NCI-H69 (cell line): ENCODE results near the gene SLC6A12.
A peak's percentile ranks its signal among the peaks of the same experiment; 100 is the strongest.

Source experiments
- DNase-seq: peaks from one replicate; lab custom pipeline; 2025; lab: John Stamatoyannopoulos, UW

Gene SLC6A12

DNA sequence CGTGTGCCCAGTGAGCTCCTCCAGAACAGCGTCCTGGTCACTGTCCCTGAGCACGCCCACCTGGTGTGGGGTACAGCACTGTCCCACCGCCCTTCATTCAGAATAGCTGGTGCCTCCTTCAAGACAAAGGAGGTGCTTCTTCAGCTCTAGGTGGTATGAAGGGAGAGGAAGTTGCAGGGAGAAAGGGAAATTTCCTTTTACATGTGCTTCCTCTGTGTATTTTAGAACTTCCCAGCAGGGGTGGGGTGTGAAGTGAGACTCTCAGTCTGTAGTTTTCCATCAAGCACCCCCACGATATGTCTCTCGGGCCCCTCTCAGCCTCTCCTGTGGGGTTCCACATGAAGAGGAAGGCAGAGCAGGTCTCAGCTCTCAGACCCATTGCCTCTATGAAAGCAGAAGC is 1.2 kb upstream of the SLC6A12 start:
- DNase-seq, result no peak

DNA sequence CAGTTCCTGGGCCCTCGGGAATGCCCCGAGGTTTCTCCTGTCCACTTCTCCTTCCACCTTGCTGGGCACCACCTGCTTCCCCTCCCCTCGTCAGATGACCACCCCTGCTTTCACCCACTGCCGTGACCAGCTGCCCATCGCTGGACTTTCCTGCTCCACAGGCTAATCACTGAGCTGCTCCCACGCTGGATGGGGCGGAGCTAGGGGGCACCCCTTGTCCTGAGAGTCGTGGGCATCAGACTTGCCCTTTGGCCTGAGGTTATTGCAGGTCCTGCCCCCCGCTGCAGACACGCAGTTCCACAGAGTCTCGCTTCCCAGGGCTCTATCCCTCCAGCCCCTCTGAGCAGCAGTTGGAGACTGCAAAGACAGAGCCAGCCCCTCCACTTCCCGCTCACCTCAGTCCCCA is 427 bp downstream of the SLC6A12 start:
- no peak for DNase-seq

DNA sequence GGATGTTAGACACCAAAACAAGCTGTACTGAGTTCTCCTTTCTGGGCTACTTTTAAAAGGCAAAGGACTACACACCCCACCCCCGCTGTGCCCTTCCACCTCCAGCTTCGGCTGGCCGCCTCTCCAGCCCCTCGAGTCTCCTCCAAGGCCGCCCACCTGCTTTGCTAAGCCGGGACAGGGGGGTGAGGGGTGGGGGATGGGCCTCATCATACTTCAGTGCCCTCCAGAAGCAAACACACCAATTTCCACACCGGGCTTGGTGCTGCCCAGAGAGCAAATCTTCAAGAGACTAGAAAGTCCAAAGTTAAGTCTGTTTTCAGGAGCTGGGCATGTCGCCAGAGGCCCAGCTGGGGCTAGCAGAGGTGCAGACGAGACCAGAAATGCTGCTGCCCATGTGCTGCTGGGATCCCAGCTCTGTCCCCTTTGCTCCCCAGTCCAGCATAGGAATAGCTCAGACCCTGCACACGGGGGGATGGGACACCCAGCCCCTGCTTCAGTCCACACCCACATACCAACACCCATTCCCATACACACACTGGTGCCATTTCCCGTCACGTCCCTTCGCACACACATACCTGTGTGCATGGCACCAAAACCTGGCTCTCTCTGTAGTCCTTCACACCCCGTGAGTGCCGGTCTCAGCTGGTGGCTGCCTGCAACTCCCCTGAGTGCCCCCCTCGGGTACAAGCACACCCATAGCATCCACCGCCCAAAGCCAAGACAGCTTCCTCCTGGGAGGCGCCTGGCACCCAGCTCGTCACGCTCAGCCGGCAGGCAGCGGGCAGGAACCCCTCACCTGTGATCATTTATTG is 1.0 kb downstream of the SLC6A12 start:
- DNase-seq, result peak; percentile 36

DNA sequence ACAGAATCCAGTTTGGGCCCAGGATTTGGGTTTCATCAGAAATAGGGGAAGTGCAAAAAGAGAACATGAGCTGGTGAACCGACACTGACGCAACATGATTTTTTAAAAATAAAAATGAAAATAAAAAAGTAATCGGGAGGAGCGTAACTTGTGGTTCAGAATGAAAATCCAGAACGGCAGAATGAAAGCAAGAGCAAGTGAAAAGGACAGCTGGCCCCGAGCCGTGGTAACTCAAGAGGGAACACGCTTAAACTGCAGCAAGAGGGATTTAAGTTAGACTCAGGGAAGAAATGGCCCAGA is 1.6 kb downstream of the SLC6A12 start:
- DNase-seq, result no peak

DNA sequence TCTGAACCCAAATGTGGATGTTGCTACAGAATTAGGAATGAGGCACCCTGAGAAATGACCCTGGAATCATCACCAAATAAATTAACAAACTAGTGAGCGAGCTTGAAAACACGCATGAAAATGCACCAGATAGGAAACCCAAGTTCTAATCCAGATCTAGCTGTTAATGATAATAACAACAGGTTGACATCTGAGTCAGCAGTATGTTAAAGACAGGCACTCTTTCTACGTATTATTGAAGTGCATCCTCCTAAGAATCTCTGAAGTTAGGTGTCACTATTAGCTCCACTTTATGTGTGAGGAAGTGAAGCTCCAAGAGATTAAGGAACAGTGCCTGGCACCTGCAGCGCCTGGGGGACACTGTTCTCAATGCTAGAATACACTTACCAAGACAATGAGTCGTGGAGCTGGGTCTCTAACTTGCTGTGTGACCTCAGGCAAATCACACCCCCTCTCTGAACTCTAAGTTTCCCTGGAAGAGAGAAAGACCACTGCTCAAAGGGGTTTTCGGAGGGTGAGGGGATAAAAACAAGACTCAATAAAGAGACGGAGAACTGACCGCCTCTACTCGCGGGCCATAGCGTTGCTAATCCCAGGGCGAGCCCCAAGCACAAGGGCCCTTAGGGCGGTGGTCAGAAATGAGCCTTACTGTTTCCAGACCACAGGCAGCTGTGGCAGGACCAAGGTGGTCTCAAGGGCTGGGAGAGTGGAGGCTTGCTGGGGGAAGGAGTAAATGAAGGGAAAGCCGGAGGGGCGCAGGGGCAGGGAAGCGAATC is 2.1 kb downstream of the SLC6A12 start:
- no peak for DNase-seq

DNA sequence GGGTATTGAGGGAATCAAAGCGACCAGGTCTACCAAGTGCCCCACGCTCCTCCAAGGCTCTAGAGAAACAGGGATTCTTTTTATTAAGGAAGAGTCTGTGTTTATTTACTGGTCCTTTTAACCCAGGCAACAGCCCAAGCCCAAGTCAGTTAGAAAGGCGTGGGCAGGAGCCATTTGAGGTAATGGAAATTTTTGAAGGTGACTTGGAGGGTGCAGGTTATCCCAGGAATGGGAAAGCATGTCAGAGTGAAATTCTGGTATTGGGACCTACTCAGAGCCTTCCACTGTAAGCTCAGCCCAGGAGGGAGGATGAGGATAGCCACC is 2.9 kb downstream of the SLC6A12 start:
- DNase-seq, result no peak

DNA sequence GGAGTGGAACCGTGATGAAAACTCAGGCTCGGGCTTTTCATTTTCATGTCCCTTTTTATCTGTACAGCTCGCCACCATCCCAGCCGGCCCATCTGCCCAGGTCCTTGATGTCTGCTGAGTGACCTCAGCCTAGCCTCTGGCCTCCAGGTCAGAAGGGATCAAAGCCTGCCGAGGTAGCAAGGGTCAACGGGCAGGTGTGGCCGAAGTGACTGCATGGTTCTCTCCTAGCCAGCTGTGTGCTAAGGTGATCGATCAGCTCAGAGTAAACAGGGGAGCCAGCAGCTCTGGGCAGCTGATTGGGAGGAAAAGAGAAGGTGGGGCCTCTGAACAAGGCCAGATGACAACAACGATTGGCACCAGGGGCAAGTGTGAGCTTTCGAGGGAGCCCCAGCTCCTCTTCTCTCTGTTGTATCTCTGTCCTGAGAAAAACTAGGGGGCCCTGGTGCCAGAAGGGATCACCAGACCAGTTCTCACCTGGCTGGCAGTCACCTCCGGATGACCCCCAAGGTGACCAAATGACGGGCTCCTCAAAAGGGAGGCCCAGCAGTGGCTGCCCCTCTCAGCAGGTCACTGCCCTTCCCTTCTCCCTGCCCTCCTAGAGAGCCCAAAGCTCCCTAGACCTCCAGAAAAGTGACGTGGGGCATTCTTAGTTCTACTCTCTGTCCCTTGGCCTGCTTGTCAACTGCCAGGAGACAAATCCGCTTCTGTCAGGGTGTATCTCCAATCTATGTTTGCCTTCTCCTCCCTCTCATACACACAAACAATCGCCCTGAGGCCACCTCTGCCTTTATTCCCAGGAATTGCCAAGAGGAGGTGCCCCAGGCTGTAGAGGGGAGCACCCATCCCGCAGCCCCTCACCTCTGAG is 3.4 kb downstream of the SLC6A12 start:
- no peak for DNase-seq

DNA sequence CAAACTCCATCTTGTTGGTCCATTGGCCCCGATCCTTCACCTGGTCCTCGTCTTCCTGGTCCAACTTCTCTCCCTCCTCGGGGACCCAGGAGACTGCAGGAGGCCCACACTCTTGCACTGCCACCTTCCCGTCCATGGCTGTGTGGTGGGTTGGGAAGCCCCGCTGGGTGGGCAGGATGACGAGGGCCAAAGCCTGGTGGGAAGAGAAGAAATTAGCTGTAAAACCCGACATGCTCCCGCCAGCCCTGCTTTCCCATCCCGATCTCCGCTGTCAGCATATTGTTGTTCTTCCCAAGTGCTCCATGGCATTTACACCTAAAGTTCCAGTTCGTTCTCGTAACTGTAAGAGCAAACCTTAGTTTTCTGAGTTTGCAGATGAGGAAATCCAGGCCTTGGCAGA is 4.1 kb downstream of the SLC6A12 start:
- no peak for DNase-seq

DNA sequence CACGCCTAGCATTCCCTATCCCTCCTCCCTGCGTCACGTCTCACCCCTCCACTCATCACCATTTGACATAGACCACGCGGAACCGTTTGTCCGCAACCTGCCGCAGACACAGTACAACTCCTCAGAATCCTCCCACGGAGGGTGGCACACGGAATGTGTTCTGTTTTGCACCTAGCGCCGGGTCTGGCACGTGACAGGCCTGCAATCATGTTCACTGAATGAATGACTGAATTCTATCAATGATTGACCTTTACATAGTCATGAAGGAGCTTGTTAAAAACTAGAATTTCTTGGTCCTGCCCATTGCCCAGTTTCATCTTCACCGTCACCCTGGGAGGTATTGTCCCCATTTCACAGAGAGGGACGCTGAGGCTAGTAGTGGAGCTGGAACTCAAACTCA is 4.7 kb downstream of the SLC6A12 start:
- no peak for DNase-seq

DNA sequence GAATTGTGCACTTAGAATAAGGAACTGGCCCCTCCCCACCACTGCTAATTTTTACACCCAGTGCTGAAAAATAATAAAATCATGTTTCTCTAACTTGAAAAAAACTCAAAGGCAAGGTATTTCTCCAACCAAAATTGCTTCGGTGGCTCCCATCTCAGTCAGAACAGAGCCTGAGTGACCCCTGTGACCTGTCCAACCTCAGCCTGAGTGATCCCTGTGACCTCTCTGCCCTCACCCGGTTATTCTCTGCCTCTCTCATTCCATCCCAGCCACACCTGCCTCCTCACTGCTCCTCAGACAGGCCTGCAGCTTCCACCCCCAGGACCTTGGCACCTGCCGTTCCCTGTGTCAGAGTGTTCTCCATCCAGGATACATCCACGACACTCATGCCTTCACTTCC is 5.1 kb downstream of the SLC6A12 start:
- no peak for DNase-seq

DNA sequence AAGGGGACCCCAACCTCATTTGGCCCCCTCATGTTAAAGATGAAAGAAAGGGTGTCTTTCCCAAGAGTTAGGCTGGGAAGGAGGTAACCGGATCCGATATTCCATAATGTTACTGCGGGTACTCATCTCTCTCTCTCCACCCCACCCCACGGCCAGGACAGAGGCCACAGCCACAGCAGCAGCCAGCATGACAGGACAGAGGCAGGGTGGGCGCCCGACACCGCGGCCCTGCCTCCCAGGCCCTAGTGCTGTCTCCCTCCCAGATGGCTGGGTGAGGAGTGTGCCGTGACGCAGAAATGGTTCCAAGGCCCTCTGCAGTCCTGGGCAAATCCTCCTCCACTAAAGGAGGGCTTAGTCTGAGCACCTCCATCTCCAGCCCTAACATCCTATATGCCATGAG is 6.2 kb downstream of the SLC6A12 start:
- no peak for DNase-seq

DNA sequence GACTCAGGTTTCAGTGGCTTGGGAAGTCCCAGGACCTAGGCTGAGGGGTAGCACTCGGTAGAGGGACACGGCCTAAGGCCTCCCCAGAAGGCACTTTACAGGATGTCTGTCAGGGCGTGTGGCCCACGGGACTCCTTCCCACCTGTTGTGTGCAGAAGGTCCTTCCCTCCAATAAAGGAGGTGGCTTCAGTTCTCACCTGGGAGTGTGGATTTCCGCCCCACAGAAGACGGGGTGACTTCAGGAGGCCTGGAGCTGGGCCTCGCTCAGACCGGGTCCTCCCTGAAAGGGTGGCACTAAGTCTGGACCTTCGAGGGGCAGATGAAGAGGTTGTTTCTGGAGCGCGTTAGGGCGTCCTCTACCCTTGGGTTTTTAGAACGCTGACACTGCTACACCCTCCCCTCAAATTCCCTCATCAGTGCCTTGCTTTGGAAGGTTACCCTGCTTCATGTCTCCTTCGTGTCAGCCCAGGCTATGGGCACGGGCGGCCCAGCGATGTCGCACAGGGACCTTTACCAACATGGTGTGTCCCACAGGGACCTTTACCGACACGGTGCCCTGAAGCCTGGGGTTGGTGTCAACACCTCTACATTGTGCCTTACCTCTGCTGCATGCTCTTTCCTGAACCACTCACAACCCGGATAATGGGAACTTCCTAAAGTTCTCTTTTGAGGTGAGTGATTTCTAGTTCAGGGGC is 7.1 kb downstream of the SLC6A12 start:
- no peak for DNase-seq

DNA sequence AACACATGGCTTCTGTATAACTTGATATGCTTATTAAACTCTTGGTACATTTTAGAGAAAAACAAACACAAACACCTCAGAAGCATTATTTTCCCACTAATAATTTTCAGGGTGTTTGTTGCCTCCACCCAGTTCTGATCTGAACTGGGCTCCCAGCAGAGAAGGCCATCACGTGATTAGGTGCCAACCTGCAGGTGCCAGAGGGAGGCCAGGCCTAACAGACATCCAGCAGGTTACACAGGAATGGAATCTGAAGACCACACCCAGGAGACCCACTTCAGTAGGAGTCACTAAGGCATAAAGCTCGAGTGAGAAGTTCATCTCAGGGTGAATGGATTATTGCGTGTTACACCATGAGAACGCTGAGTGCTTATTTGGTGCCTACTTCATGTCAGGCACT is 8.9 kb downstream of the SLC6A12 start:
- DNase-seq, result no peak

DNA sequence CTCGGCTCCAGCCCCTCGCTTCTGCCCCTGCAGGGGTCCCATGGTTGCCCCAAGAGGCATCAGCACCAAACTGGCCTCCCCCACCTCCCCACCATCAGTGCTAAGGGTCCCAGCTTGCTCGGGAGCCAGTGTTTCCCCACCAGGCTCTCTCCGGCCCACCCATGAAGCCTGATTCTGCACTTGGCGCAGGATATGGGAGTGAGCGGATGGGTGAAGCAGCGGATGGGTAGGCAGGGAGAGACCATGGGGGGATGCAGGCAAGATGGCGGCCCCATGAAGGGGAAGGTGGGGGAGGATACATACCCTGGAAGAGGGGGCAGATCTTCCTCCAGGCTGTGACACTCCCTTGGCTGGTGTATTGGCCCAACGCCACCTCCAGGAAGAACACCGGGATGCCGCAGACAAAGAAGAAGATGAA is 9.7 kb downstream of the SLC6A12 start:
- DNase-seq, result no peak

DNA sequence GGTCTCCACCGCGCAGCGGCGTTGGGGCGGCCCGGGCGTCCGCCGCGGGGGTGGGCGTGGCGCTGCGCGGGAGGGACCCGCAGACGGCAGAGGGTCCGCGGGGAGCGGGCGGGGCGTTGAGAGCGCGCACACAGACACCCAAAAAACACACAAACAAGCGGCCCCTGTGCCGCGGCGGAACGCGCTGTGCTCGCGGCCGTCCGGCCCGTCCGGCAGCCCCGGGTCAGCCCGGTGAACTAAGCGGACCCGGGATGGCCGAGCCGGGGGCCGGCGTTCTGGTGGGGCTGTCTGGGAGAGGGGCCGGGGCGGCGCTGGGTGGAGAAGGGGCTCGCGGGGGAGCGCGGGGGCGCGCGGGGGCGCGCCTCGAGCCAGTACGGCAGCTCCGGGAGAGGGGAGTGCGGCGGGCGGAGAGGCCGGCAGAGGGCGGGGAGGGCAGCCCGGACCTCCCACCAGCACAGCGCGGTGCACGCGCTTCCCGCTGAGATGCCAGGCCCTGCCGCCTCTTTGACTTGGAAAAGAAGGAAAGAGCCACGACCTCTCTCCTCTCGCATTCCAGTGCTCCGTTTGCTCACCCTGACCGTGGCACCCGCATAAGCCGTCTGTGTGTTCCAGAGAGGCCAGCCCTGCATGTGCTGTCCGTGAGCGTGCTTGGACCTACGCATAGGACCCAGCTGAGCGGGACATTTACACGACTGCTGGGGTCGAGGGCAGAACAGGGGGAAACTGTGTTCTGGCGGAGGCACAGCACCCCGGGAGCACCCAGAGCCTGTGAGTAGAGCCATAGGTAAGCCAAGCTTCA is 10.3 kb downstream of the SLC6A12 start:
- DNase-seq, result peak; percentile 60

DNA sequence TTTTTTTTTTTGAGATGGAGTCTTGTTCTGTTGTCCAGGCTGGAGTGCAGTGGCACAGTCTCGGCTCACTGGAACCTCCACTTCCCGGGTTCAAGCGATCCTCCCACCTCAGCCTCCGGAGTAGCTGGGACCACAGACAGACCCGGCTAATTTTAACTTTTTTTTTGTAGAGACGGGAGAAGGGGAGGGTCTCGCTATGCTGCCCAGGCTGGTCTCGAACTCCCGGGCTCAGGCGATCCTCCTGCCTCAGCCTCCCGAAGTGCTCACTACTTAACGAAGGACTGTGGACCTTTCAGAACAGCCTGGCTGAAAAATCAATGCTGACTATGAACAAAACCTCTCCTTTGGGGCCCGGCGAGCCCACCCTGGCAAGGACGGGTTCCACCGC is 10.9 kb downstream of the SLC6A12 start:
- DNase-seq, result no peak

DNA sequence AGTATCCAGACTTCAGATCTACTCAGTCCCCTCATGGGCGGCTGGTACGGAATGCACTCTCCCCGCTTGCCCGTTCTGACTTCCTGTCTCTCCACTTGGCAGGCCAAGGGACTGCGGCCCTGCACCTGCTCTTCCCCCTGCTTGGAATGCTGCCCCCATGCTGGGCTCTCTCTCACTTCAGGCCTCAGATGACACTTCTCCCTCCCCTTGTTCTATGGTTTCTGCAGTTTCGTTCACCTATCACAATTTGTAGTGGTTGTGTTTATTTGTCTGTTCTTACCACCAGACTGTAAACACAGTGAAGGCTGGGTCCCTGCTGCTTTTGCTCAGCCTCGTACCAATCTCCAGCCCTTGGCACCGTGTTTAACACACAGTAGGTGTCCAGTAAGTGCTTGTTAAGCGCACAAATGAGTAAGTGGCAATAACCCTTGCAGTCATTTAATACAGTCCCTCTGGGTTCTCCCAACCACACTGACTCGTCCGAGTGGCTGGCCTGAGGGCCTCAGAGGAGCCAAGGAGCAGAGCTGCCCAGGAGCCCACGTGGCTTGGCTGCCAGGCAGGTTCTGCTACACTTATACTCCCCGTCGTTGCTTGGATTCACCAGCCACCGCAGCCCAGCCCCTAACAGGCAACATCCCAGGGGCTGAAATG is 11.8 kb downstream of the SLC6A12 start:
- DNase-seq, result peak; percentile 94

DNA sequence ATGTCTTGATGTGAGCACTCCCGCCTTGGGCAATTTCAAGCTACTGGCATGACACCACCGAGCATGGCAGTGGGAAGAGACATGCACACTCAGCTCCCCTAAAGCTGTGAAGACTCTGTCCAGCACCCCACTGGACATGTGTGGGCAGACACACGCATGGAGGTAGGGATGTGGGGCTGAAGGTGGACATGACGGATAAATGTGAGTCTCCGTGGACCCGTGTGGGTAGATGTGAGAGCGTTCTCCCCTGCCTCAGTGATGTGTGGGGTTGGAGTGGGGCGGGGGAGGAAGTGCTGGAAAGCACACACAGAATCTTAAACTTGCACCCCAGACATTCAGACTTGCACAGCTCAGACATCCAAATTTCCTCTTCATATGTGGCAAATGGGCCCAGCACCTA is 12.6 kb downstream of the SLC6A12 start:
- DNase-seq, result no peak

DNA sequence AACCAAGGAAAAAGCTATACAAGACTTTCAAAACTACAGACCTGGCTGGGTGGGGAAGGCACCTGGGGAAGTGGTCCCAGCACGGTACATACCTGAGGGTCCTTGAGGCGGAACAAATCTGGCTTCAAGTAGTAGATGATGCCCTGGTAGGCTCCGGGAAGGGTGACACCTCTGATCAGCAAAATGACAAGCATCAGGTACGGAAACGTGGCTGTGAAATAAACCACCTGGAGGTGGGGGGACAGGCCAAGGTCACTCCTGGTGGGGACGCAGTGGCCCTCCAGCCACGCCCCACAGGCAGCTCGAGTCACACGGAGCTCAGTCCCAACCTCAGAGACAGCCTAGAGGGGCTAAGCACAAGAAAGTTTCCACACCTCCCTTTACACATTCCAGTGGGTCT is 15.3 kb downstream of the SLC6A12 start:
- no peak for DNase-seq

DNA sequence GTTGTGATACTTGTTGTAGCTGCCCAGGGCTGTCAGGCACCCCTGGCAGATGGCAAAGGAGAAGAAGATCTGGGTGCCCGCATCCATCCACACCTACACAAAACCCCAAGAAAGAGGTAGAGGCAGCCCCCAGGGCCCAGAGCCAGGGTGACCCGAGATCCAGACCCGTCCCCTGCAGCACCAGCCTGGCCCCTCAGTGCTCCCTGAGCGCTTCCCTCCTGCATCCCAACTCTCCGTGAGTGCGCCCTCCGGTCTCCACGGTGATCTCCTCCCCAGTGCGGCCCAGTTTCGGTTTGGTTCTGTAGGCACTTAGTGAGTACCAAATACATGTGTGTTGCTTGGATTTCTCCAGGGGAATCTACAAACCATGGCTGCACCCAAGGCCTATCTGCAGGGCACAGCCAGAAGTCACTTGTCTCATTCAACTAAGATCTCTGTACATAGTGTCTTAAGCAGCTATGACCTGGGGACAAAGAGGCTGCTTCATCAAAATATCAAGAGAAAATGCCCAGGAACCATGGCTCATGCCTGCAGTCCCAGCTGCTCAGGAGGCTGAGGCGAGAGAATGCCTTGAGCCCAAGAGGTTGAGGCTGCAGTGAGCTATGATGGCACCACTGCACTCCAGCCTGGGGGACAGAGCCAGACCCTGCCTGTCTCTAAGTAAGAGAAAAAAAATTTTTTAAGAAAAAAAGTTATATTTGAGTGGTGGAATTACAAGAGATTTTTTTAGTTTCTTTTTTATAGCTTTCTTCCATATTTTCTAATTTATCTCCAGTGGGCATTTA is 15.9 kb downstream of the SLC6A12 start:
- no peak for DNase-seq
